Mesendoderm (in vitro differentiated cells): ENCODE results near the gene FBLL1.
"Not testable (repeated sequence)": the region's sequence is repeated elsewhere in the genome, so short reads cannot be mapped to it uniquely, and the experiment has no call there.

ENCODE experiments used
- DNase-seq: peaks from one replicate; pipeline ENCODE4 v3.0.0; 2013
- H2AK5ac ChIP-seq: 2 replicates; pipeline ENCODE4 v1.6.1; 2013; ENCODE audit warnings: low read length, inconsistent platforms
- H2BK120ac ChIP-seq: 2 replicates; pipeline ENCODE4 v1.6.1; 2013; ENCODE audit warnings: low read depth, mild to moderate bottlenecking, low read length, moderate library complexity, mixed read lengths
- H2BK15ac ChIP-seq: replicated peaks from 2 replicates; pipeline ENCODE4 v1.6.1; 2013; ENCODE audit warnings: low read depth, mild to moderate bottlenecking, moderate library complexity
- H2BK5ac ChIP-seq: 2 replicates; pipeline ENCODE4 v1.6.1; 2013; ENCODE audit warnings: low read length, inconsistent platforms
- H3K18ac ChIP-seq: 2 replicates; pipeline ENCODE4 v1.6.1; 2013; ENCODE audit warnings: mild to moderate bottlenecking, low read length, mixed read lengths
- H3K23ac ChIP-seq: one replicate; pipeline ENCODE4 v1.6.1; 2013; ENCODE audit warnings: low read length
- H3K27ac ChIP-seq: 2 replicates; pipeline ENCODE4 v1.5.1; 2013; ENCODE audit warnings: low read depth, mild to moderate bottlenecking, inconsistent platforms, low read length, moderate library complexity
- H3K27me3 ChIP-seq: 2 replicates; pipeline ENCODE4 v1.6.1; 2013; ENCODE audit warnings: low read length, control low read depth, mild to moderate bottlenecking, inconsistent platforms; ENCODE audit not compliant: insufficient read depth, poor library complexity
- H3K36me3 ChIP-seq: 2 replicates; pipeline ENCODE4 v1.6.1; 2013; ENCODE audit warnings: low read length, inconsistent platforms; ENCODE audit not compliant: control insufficient read depth, insufficient read depth
- H3K4ac ChIP-seq: one replicate; pipeline ENCODE4 v1.6.1; 2013; ENCODE audit warnings: low read depth, mild to moderate bottlenecking, low read length, moderate library complexity
- H3K4me1 ChIP-seq: 2 replicates; pipeline ENCODE4 v1.6.1; 2013; ENCODE audit warnings: low read depth, low read length, inconsistent platforms; ENCODE audit not compliant: control insufficient read depth
- H3K4me2 ChIP-seq: 2 replicates; pipeline ENCODE4 v1.6.1; 2013; ENCODE audit warnings: low read length
- H3K4me3 ChIP-seq: 2 replicates; pipeline ENCODE4 v1.5.1; 2013; ENCODE audit warnings: mild to moderate bottlenecking, low read length
- H3K56ac ChIP-seq: one replicate; pipeline ENCODE4 v1.6.1; 2013; ENCODE audit warnings: low read length
- H3K79me1 ChIP-seq: 2 replicates; pipeline ENCODE4 v1.6.1; 2013; ENCODE audit warnings: low read length, inconsistent platforms
- H3K79me2 ChIP-seq: 2 replicates; pipeline ENCODE4 v1.6.1; 2013; ENCODE audit warnings: mild to moderate bottlenecking, low read length; ENCODE audit not compliant: control insufficient read depth, insufficient read depth
- H3K9ac ChIP-seq: 2 replicates; pipeline ENCODE4 v1.6.1; 2013; ENCODE audit warnings: low read length, inconsistent platforms
- H4K5ac ChIP-seq: one replicate; pipeline ENCODE4 v1.6.1; 2013; ENCODE audit warnings: low read length
- H4K8ac ChIP-seq: one replicate; pipeline ENCODE4 v1.6.1; 2013; ENCODE audit warnings: low read depth, mild to moderate bottlenecking, control low read depth, low read length, moderate library complexity
- WGBS: extraction: QIAGEN DNeasy Blood & Tissue Kit; methylation state at CpG from one replicate; pipeline ENCODE4 v1.1.7; 2013; ENCODE audit warnings: low lambda C conversion rate, missing lambda C conversion rate; ENCODE audit not compliant: insufficient coverage; ENCODE audit errors: extremely low coverage; 5-methylcytosine and 5-hydroxymethylcytosine counted together

Gene FBLL1

GRCh38 chr5:168574156-168574555 is 45.1 kb downstream of the FBLL1 start:
- not testable (repeated sequence) for H2AK5ac ChIP-seq, H3K4me1 ChIP-seq, H3K56ac ChIP-seq, H3K36me3 ChIP-seq, H3K9ac ChIP-seq, H4K8ac ChIP-seq, H3K18ac ChIP-seq, H3K27ac ChIP-seq, DNase-seq, H3K79me1 ChIP-seq, H3K23ac ChIP-seq, H2BK5ac ChIP-seq, H3K4me2 ChIP-seq, H4K5ac ChIP-seq, H3K4me3 ChIP-seq, H3K4ac ChIP-seq, H2BK15ac ChIP-seq, H3K27me3 ChIP-seq, H2BK120ac ChIP-seq
- peaks cover 74% of the 10 kb centered on the region for H3K79me2 ChIP-seq
- no CpG with 5 or more reads among the region's 1 CpG for WGBS

- H3K4me3 ChIP-seq = no peak overlapping the region
- H2BK120ac ChIP-seq = no peak overlapping the region
- no peak overlapping the region for H2BK15ac ChIP-seq
- H3K36me3 ChIP-seq = no peaks in the 10 kb centered on the region
- H2AK5ac ChIP-seq = no peak overlapping the region
- H3K4me2 ChIP-seq = no peak overlapping the region
- H3K79me1 ChIP-seq = no peaks in the 10 kb centered on the region
- peak overlapping the region; percentile 28 for H3K56ac ChIP-seq
- H4K5ac ChIP-seq = no peak overlapping the region
- no peak overlapping the region for H3K27ac ChIP-seq
- no peak overlapping the region for H3K18ac ChIP-seq
- peaks cover 64% of the 10 kb centered on the region for H3K79me2 ChIP-seq
- no peak overlapping the region for H3K4ac ChIP-seq
- DNase-seq = peak; percentile 10
- no peak overlapping the region for H3K23ac ChIP-seq
- no peak overlapping the region for H2BK5ac ChIP-seq
- H4K8ac ChIP-seq = no peak overlapping the region
- H3K4me1 ChIP-seq = peaks cover 4% of the 10 kb centered on the region
- no peaks in the 10 kb centered on the region for H3K27me3 ChIP-seq
- no CpG with 5 or more reads among the region's 7 CpGs for WGBS
- no peak overlapping the region for H3K9ac ChIP-seq
Observed at GRCh38 chr5:168575391-168576372, 46.6 kb downstream of the FBLL1 start.

GRCh38 chr5:168578006-168578405 is 48.9 kb downstream of the FBLL1 start:
- H3K79me1 ChIP-seq = no peaks in the 10 kb centered on the region
- no peak overlapping the region for H3K27ac ChIP-seq
- no peak overlapping the region for H2BK15ac ChIP-seq
- no CpG with 5 or more reads among the region's 3 CpGs for WGBS
- no peak overlapping the region for H3K18ac ChIP-seq
- peaks cover 47% of the 10 kb centered on the region for H3K79me2 ChIP-seq
- no peak overlapping the region for H4K5ac ChIP-seq
- DNase-seq = no peak
- H3K4me3 ChIP-seq = peak overlapping the region; percentile 95
- H4K8ac ChIP-seq = no peak overlapping the region
- no peak overlapping the region for H2BK120ac ChIP-seq
- no peak overlapping the region for H2BK5ac ChIP-seq
- H3K56ac ChIP-seq = peak overlapping the region; percentile 52
- no peaks in the 10 kb centered on the region for H3K27me3 ChIP-seq
- H2AK5ac ChIP-seq = no peak overlapping the region
- H3K9ac ChIP-seq = peak overlapping the region; percentile 93
- H3K23ac ChIP-seq = no peak overlapping the region
- no peaks in the 10 kb centered on the region for H3K36me3 ChIP-seq
- peaks cover 4% of the 10 kb centered on the region for H3K4me1 ChIP-seq
- no peak overlapping the region for H3K4ac ChIP-seq
- peak overlapping the region; percentile 41 for H3K4me2 ChIP-seq

- no peaks in the 10 kb centered on the region for H3K27me3 ChIP-seq
- peak within 1 kb of the TSS; percentile 95 for H3K4me3 ChIP-seq
- no CpG with 5 or more reads among the region's 63 CpGs for WGBS
- peak within 1 kb of the TSS; percentile 88 for H2BK120ac ChIP-seq
- peak within 1 kb of the TSS; percentile 97 for H3K4ac ChIP-seq
- H3K79me2 ChIP-seq = peaks cover 45% of the 10 kb centered on the region
- peak within 1 kb of the TSS; percentile 62 for H2BK5ac ChIP-seq
- peak within 1 kb of the TSS; percentile 88 for H3K18ac ChIP-seq
- H3K36me3 ChIP-seq = no peaks in the 10 kb centered on the region
- H3K4me1 ChIP-seq = peaks cover 4% of the 10 kb centered on the region
- H3K56ac ChIP-seq = peak within 1 kb of the TSS; percentile 96
- H3K4me2 ChIP-seq = peak within 1 kb of the TSS; percentile 41
- no peak within 1 kb of the TSS for H4K5ac ChIP-seq
- H2AK5ac ChIP-seq = no peak within 1 kb of the TSS
- H3K79me1 ChIP-seq = no peaks in the 10 kb centered on the region
- no peak within 1 kb of the TSS for H3K23ac ChIP-seq
- peak within 1 kb of the TSS; percentile 92 for H3K27ac ChIP-seq
- peak within 1 kb of the TSS; percentile 68 for H4K8ac ChIP-seq
- H3K9ac ChIP-seq = peak within 1 kb of the TSS; percentile 93
- peak within 1 kb of the TSS; percentile 15 for H2BK15ac ChIP-seq
- peak; percentile 84 for DNase-seq
Observed at GRCh38 chr5:168578538-168579487, 49.7 kb downstream of the FBLL1 start, which contains the start of gene PANK3. TSS of gene PANK3 (minus strand) at chr5:168579368. CDS start at chr5:168579283, 85 bp downstream.

- Histone ChIP-seq H3K79me2 (peaks cover 40% of the 10 kb centered on the region), H4K5ac (no peak overlapping the region), H3K79me1 (no peaks in the 10 kb centered on the region), H3K36me3 (no peaks in the 10 kb centered on the region), H3K23ac (no peak overlapping the region), H3K27me3 (no peaks in the 10 kb centered on the region), H2AK5ac (no peak overlapping the region), H3K4me3 (peak overlapping the region; percentile 95), H2BK15ac (peak overlapping the region; percentile 15), H3K4me1 (peaks cover 4% of the 10 kb centered on the region), H3K4me2 (peak overlapping the region; percentile 19), H3K9ac (peak overlapping the region; percentile 93), H2BK120ac (peak overlapping the region; percentile 88), H3K27ac (peak overlapping the region; percentile 92), H3K18ac (peak overlapping the region; percentile 88), H4K8ac (peak overlapping the region; percentile 41), H3K4ac (peak overlapping the region; percentile 97), H2BK5ac (peak overlapping the region; percentile 44), H3K56ac (peak overlapping the region; percentile 96)
- DNase-seq = peak; percentile 100
- no CpG with 5 or more reads among the region's 52 CpGs for WGBS
Observed at GRCh38 chr5:168579488-168580226, 50.6 kb downstream of the FBLL1 start.
